Kidney epithelial cell (primary cell): ENCODE data around the gene FLVCR2. TPM values are rescaled to one million over a fixed set of nuclear protein-coding genes. Genes with fewer than 3 reads are reported as not detected.

Source experiments
- DNase-seq: peaks from one replicate; pipeline ENCODE4 v3.0.0-alpha.2; 2010; ENCODE audit warnings: low read depth
- H3K27me3 ChIP-seq: 2 replicates; pipeline ENCODE4 v1.6.0; 2011; ENCODE audit warnings: low read length; ENCODE audit not compliant: control insufficient read depth, insufficient read depth
- H3K36me3 ChIP-seq: 2 replicates; pipeline ENCODE4 v1.5.1; 2011; ENCODE audit warnings: low read length; ENCODE audit not compliant: control insufficient read depth, insufficient read depth
- H3K4me3 ChIP-seq: 2 replicates; pipeline ENCODE4 v1.5.1; 2011; ENCODE audit warnings: low read depth, mild to moderate bottlenecking, control low read depth, low read length
- CTCF ChIP-seq: IDR thresholded peaks from 2 replicates; pipeline ENCODE4 v1.5.1; 2011; ENCODE audit warnings: mild to moderate bottlenecking, moderate library complexity, low read length, control low read depth, inconsistent platforms; ENCODE audit not compliant: insufficient read depth, poor library complexity, severe bottlenecking
- total RNA-seq: library from RNA; depleted of rRNA; stranded (reverse); fragments of >200 nt; gene quantifications from 2 replicates; pipeline ENCODE4 v1.2.3, GENCODE V29; 2015

Gene FLVCR2
- total RNA-seq, 1 donor from 2014 or later = 0.75 TPM

GRCh38 chr14:75565056-75565455, 13.4 kb upstream of the FLVCR2 start:
- no peak for DNase-seq
- H3K36me3 ChIP-seq = no peaks in the 10 kb centered on the region
- H3K27me3 ChIP-seq = peaks cover 6% of the 10 kb centered on the region
- H3K4me3 ChIP-seq = no peak overlapping the region
- no peak for TF ChIP-seq CTCF

GRCh38 chr14:75566321-75566720, 12.1 kb upstream of the FLVCR2 start:
- DNase-seq = no peak
- Histone ChIP-seq H3K4me3 (no peak overlapping the region), H3K36me3 (no peaks in the 10 kb centered on the region), H3K27me3 (peaks cover 6% of the 10 kb centered on the region)
- no peak for TF ChIP-seq CTCF

- no peak for DNase-seq
- Histone ChIP-seq H3K4me3 (no peak overlapping the region), H3K27me3 (peaks cover 6% of the 10 kb centered on the region), H3K36me3 (no peaks in the 10 kb centered on the region)
- no peak for TF ChIP-seq CTCF
Observed at GRCh38 chr14:75566752-75567151, 11.7 kb upstream of the FLVCR2 start.

- DNase-seq = no peak
- H3K36me3 ChIP-seq = no peaks in the 10 kb centered on the region
- no peak for TF ChIP-seq CTCF
- H3K4me3 ChIP-seq = no peak overlapping the region
- H3K27me3 ChIP-seq = peaks cover 6% of the 10 kb centered on the region
Observed at GRCh38 chr14:75568140-75568539, 10.3 kb upstream of the FLVCR2 start.

- Histone ChIP-seq H3K27me3 (peaks cover 6% of the 10 kb centered on the region), H3K4me3 (no peak overlapping the region), H3K36me3 (no peaks in the 10 kb centered on the region)
- no peak for DNase-seq
- TF ChIP-seq CTCF = no peak
Observed at GRCh38 chr14:75568791-75569190, 9.6 kb upstream of the FLVCR2 start.

- TF ChIP-seq CTCF = no peak
- no peaks in the 10 kb centered on the region for H3K36me3 ChIP-seq
Observed at GRCh38 chr14:75570797-75571196, 7.6 kb upstream of the FLVCR2 start.

More at GRCh38 chr14:75570797-75571196, 7.6 kb upstream of the FLVCR2 start:
- H3K27me3 ChIP-seq = peaks cover 6% of the 10 kb centered on the region
- H3K4me3 ChIP-seq = no peak overlapping the region
- DNase-seq = no peak
